Type B pancreatic cell (in vitro differentiated cells): ENCODE results near the gene NRXN2. TPM values are rescaled to one million over a fixed set of nuclear protein-coding genes. Genes with fewer than 3 reads are reported as not detected.

Source experiments
- DNase-seq: peaks from one replicate; pipeline ENCODE4 v3.0.0; 2021; ENCODE audit warnings: mixed read lengths; ENCODE audit not compliant: unreplicated experiment; ENCODE audit errors: extremely low spot score
- H3K27ac Mint-ChIP-seq: 2 replicates; pipeline ENCODE4 v1.8.0; 2021; ENCODE audit warnings: mild to moderate bottlenecking, mixed read lengths
- H3K27me3 Mint-ChIP-seq: 2 replicates; pipeline ENCODE4 v1.8.0; 2021; ENCODE audit warnings: mixed read lengths
- H3K36me3 Mint-ChIP-seq: 2 replicates; pipeline ENCODE4 v1.8.0; 2021; ENCODE audit warnings: mixed read lengths
- H3K4me1 Mint-ChIP-seq: one replicate; pipeline ENCODE4 v1.8.0; 2021; ENCODE audit warnings: mixed read lengths; ENCODE audit not compliant: unreplicated experiment
- H3K4me3 Mint-ChIP-seq: 2 replicates; pipeline ENCODE4 v1.8.0; 2021; ENCODE audit warnings: mild to moderate bottlenecking, mixed read lengths
- H3K9me3 Mint-ChIP-seq: 2 replicates; pipeline ENCODE4 v1.8.0; 2021; ENCODE audit warnings: mixed read lengths
- CTCF ChIP-seq: fragments of 200-600 bp; sonication (generic); conservative IDR thresholded peaks from 2 replicates; pipeline ENCODE4 v1.5.0; 2021; ENCODE audit warnings: antibody characterized with exemption, mild to moderate bottlenecking
- total RNA-seq: library from RNA; stranded (reverse); gene quantifications from 2 replicates; pipeline ENCODE4 v1.2.1, GENCODE V29; 2021; ENCODE audit warnings: low replicate concordance

The NRXN2 gene
- total RNA-seq, 1 donor from 2014 or later: 22.1 TPM

- no peak overlapping the region for H3K27ac Mint-ChIP-seq
- H3K36me3 Mint-ChIP-seq: no peaks in the 10 kb centered on the region
- H3K4me3 Mint-ChIP-seq: no peak overlapping the region
Measured at GRCh38 chr11:64583296-64584262, 139.4 kb downstream of the NRXN2 start.

GRCh38 chr11:64582885-64583284 is 140.1 kb downstream of the NRXN2 start:
- Mint-ChIP-seq H3K4me1 (no peaks in the 10 kb centered on the region), H3K36me3 (no peaks in the 10 kb centered on the region), H3K27me3 (peaks cover 24% of the 10 kb centered on the region), H3K27ac (no peak overlapping the region), H3K4me3 (no peak overlapping the region), H3K9me3 (peaks cover 2% of the 10 kb centered on the region)
- no peak for TF ChIP-seq CTCF
- no peak for DNase-seq

More at GRCh38 chr11:64583296-64584262, 139.4 kb downstream of the NRXN2 start:
- no peaks in the 10 kb centered on the region for H3K4me1 Mint-ChIP-seq
- H3K27me3 Mint-ChIP-seq: peaks cover 26% of the 10 kb centered on the region
- DNase-seq: no peak
- H3K9me3 Mint-ChIP-seq: peaks cover 9% of the 10 kb centered on the region
- no peak for TF ChIP-seq CTCF

GRCh38 chr11:64581057-64581523 is 141.9 kb downstream of the NRXN2 start:
- Mint-ChIP-seq H3K4me1 (no peaks in the 10 kb centered on the region), H3K36me3 (no peaks in the 10 kb centered on the region), H3K27me3 (peaks cover 17% of the 10 kb centered on the region), H3K4me3 (no peak overlapping the region), H3K9me3 (no peaks in the 10 kb centered on the region), H3K27ac (no peak overlapping the region)
- DNase-seq: no peak
- no peak for TF ChIP-seq CTCF

GRCh38 chr11:64580412-64580811 is 142.6 kb downstream of the NRXN2 start:
- peaks cover 13% of the 10 kb centered on the region for H3K27me3 Mint-ChIP-seq
- H3K36me3 Mint-ChIP-seq: no peaks in the 10 kb centered on the region

GRCh38 chr11:64577202-64577601 is 145.8 kb downstream of the NRXN2 start:
- Mint-ChIP-seq H3K27me3 (peaks cover 3% of the 10 kb centered on the region), H3K4me1 (no peaks in the 10 kb centered on the region), H3K4me3 (no peak overlapping the region), H3K27ac (no peak overlapping the region), H3K9me3 (no peaks in the 10 kb centered on the region), H3K36me3 (no peaks in the 10 kb centered on the region)
- no peak for DNase-seq
- no peak for TF ChIP-seq CTCF

More at GRCh38 chr11:64580412-64580811, 142.6 kb downstream of the NRXN2 start:
- Mint-ChIP-seq H3K4me3 (no peak overlapping the region), H3K9me3 (no peaks in the 10 kb centered on the region), H3K27ac (no peak overlapping the region), H3K4me1 (no peaks in the 10 kb centered on the region)
- no peak for TF ChIP-seq CTCF
- no peak for DNase-seq
